K562 (cell line): ENCODE data around the gene ARHGAP15. TPM values are rescaled to one million over a fixed set of nuclear protein-coding genes. Genes with fewer than 3 reads are reported as not detected.

Experiments
- ATAC-seq: fragments of 200-7000 bp; cut with Tn5 transposase; 3 replicates; pipeline ENCODE4 v1.9.1; 2020; ENCODE audit warnings: moderate library complexity
- BruUV-seq: library from RNA; stranded (reverse); fragments of 400-500 nt; replicated peaks from 2 replicates; lab custom pipeline; 2021; lab: Mats Ljungman, UMichigan
- CTCF ChIA-PET: fragments of 300-600 bp; formaldehyde crosslinking; extraction: SDS; loops from one replicate; lab custom pipeline; 2021; ENCODE audit warnings: low intra/inter-chr PET ratio; lab: Yijun Ruan, JAX
- POLR2A ChIA-PET: fragments of 300-600, 350-650 bp; sonication (Branson Sonifier 250); formaldehyde crosslinking; extraction: SDS; loops from one replicate; lab custom pipeline; 2021; ENCODE audit warnings: antibody characterized with exemption, inconsistent platforms; lab: Yijun Ruan, JAX
- DNase-seq, 4 experiments: peaks; one replicate each; pipeline versions ENCODE4 v3.0.0 to v3.0.0-alpha.2; 2011 to 2018; ENCODE audit warnings: low spot score in 3 of 4, mixed read lengths in 3 of 4; ENCODE audit errors: extremely low read depth in 1 of 4
- FAIRE-seq: peaks from 2 replicates; lab custom pipeline; 2011; peaks lifted over from hg19 to GRCh38; lab: Jason Lieb, UNC
- H2AFZ ChIP-seq: 2 replicates; pipeline ENCODE4 v1.6.0; 2011; ENCODE audit warnings: low read depth, low read length, control low read depth, inconsistent platforms
- H3K27ac ChIP-seq: fragments of 200-600 bp; 3 replicates; pipeline ENCODE4 v1.8.0; 2011; ENCODE audit warnings: low read depth, mild to moderate bottlenecking, control low read depth, inconsistent platforms, low read length, moderate library complexity, mixed read lengths; ENCODE audit errors: extremely low read depth
- H3K27me3 ChIP-seq, 2 experiments: fragments of 300-600 bp in 1 of 2; 2 replicates in 1 of 2; 3 replicates in 1 of 2; pipeline versions ENCODE4 v1.6.0 to v1.8.0; 2011; ENCODE audit warnings: inconsistent platforms in 2 of 2, low read length in 2 of 2, mild to moderate bottlenecking in 1 of 2, mixed read lengths in 1 of 2, moderate library complexity in 1 of 2; ENCODE audit not compliant: control insufficient read depth in 2 of 2, insufficient read depth in 2 of 2
- H3K36me3 ChIP-seq: fragments of 300-600 bp; 3 replicates; pipeline ENCODE4 v1.8.0; 2011; ENCODE audit warnings: mild to moderate bottlenecking, low read length, inconsistent platforms; ENCODE audit not compliant: control insufficient read depth, insufficient read depth
- H3K4me1 ChIP-seq, 2 experiments: fragments of 200-600 bp in 1 of 2; replicated peaks in 1 of 2; 2 replicates in 1 of 2; 3 replicates in 1 of 2; pipeline versions ENCODE4 v1.5.1 to v1.8.0; 2011; ENCODE audit warnings: inconsistent platforms in 2 of 2, low read length in 2 of 2, mild to moderate bottlenecking in 1 of 2, mixed read lengths in 1 of 2, moderate library complexity in 1 of 2; ENCODE audit not compliant: control insufficient read depth in 2 of 2, insufficient read depth in 2 of 2
- H3K4me2 ChIP-seq: 2 replicates; pipeline ENCODE4 v1.6.1; 2011; ENCODE audit warnings: low read length, control low read depth, inconsistent platforms, mixed read lengths; ENCODE audit not compliant: insufficient read depth
- H3K4me3 ChIP-seq: fragments of 200-600 bp; sonication (generic), shearing (Covaris generic); 2 replicates; pipeline ENCODE4 v1.5.1; 2016; ENCODE audit warnings: control low read depth, inconsistent platforms
- H3K79me2 ChIP-seq: fragments of 200-600 bp; 3 replicates; pipeline ENCODE4 v1.8.0; 2011; ENCODE audit warnings: low read length, inconsistent platforms; ENCODE audit not compliant: control insufficient read depth, insufficient read depth
- H3K9ac ChIP-seq, 2 experiments: 2 replicates each; pipeline versions ENCODE4 v1.6.0 to v1.6.1; 2011; ENCODE audit warnings: low read depth in 2 of 2, low read length in 2 of 2, control low read depth in 1 of 2, inconsistent platforms in 1 of 2, mild to moderate bottlenecking in 1 of 2, mixed read lengths in 1 of 2; ENCODE audit not compliant: insufficient read depth in 1 of 2
- H3K9me1 ChIP-seq: one replicate; pipeline ENCODE4 v1.6.0; 2011; ENCODE audit warnings: inconsistent platforms, mild to moderate bottlenecking, low read length, moderate library complexity; ENCODE audit not compliant: control insufficient read depth, insufficient read depth
- H3K9me3 ChIP-seq: replicated peaks from 2 replicates; pipeline ENCODE4 v1.5.1; 2011; ENCODE audit warnings: low read depth, low read length, inconsistent platforms; ENCODE audit not compliant: control insufficient read depth, insufficient read depth
- H4K20me1 ChIP-seq: replicated peaks from 2 replicates; pipeline ENCODE4 v1.6.1; 2011; ENCODE audit warnings: low read length, inconsistent platforms, mixed read lengths; ENCODE audit not compliant: control insufficient read depth, insufficient read depth
- ZNF695 ChIP-seq: fragments of 450-650 bp; formaldehyde crosslinking; IDR thresholded peaks from 2 replicates; pipeline ENCODE4 v1.4.0; 2020; ENCODE audit warnings: mild to moderate bottlenecking, moderate library complexity
- WGBS: fragments of 100-300 bp; shearing (Covaris generic); methylation state at CpG from one replicate; pipeline ENCODE4 v1.1.6; 2016; ENCODE audit warnings: low coverage, mixed read lengths; ENCODE audit not compliant: insufficient coverage; ENCODE audit errors: missing lambda C conversion rate; 5-methylcytosine and 5-hydroxymethylcytosine counted together
- in situ Hi-C: fragments of 300-500 bp; cut with MboI; formaldehyde crosslinking; loops from 4 replicates; pipeline ENCODE4 v1.15.0; 2018; ENCODE audit warnings: inconsistent platforms, mixed read lengths
- intact Hi-C: fragments of 100-400 bp; cut with micrococcal nuclease; formaldehyde crosslinking; loops from 2 replicates; pipeline ENCODE4 v1.14.2; 2022
- polyA plus RNA-seq, 8 experiments: library from polyadenylated mRNA; depleted of rRNA in 4 of 8; stranded (reverse) in 5 of 8; unstranded in 3 of 8; fragments of >200 nt; fragmentation: Nextera tagmentation in 2 of 8; fragmentation: Illumina TruSeq in 1 of 8; extraction: Ambion mirVana in 2 of 8; extraction: Trizol in 1 of 8; gene quantifications; 2 replicates each; pipeline versions ENCODE4 v1.2.1 to v1.2.3, GENCODE V29; 2011 to 2014; ENCODE audit warnings: inconsistent platforms in 1 of 8, missing spikeins in 1 of 8
- total RNA-seq, 7 experiments: library from RNA; depleted of rRNA in 6 of 7; stranded (reverse); fragments of >200 nt in 6 of 7; fragmentation: Illumina TruSeq in 2 of 7; extraction: Trizol in 2 of 7; gene quantifications; 2 replicates each; pipeline versions ENCODE4 v1.2.1 to v1.2.3, GENCODE V29; 2011 to 2021; ENCODE audit warnings: low replicate concordance in 1 of 7
- TF ChIP-seq, protein P1 (sequence below): fragments of 450-650 bp; IDR thresholded peaks from 2 replicates; pipeline ENCODE4 v1.6.1; 2016; ENCODE audit warnings: mild to moderate bottlenecking, moderate library complexity
- TF ChIP-seq, protein P2 (sequence below): fragments of 450-650 bp; formaldehyde crosslinking; IDR thresholded peaks from 2 replicates; pipeline ENCODE4 v1.4.0; 2022; ENCODE audit warnings: missing genetic modification characterization

ARHGAP15 gene
- total and polyA plus RNA-seq, 9 of the 15 experiments (the other 6 are each of a cell fraction or from before 2014, with no cell fraction given): 1.5 to 17.9 (median 7.9) TPM

DNA sequence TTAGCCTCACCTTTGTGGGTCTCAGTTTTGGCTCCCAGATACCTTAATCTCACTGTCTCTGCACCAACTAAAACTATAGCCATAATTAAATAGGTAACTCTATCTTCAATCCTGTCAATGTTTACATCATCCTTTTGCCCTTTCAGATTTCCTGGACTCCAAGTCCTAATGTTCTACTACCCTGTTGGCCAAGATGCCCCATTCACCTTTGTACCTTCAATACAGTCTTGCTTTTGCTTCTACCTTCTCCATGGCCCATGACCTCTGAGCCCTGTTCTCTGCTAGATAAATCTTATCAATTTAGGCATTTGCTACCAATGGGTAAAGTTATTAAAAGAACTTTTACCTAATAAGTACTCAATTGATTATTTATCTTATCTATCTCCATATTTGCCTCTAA lies 635.5 kb downstream of the ARHGAP15 start:
- intact Hi-C loops: no loop called here
- no peak for DNase-seq
- no peaks in the 10 kb centered on the region for H3K4me1 ChIP-seq
- in situ Hi-C loops: no loop called here
- no peak for TF ChIP-seq ZNF695 (CRISPR knock-in tag)
- TF ChIP-seq, all 486 proteins: peak for 0
- Histone ChIP-seq H4K20me1 (no peaks in the 10 kb centered on the region), H3K4me3 (no peak overlapping the region), H3K27me3 (no peaks in the 10 kb centered on the region), H3K9me3 (no peaks in the 10 kb centered on the region), H3K9me1 (no peaks in the 10 kb centered on the region), H2AFZ (no peak overlapping the region), H3K36me3 (no peaks in the 10 kb centered on the region), H3K79me2 (no peaks in the 10 kb centered on the region), H3K4me2 (no peak overlapping the region), H3K27ac (no peak overlapping the region), H3K9ac (no peak overlapping the region)
- FAIRE-seq: no peak
- ChIA-PET POLR2A (no interaction called here), CTCF (no interaction called here)
- ATAC-seq: no peak
- BruUV-seq: no TSS peak

DNA sequence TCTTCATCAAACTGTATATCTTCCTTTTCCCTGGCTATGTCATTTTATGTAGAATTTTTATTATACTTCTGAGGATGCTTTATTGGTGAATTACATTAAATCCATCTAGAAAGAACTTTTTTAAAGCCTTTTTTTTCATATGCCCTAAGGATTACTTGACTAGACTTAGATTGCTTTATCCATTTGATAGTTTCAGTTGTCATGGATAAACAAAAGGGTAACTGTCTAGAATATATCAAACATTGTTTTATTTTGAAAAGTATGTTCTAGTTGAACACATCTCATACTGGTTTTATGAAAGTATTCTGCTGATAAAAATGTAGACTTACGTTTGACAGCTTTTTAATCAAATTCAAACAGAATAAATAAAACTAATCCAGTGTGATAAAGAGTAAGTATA lies 639.8 kb downstream of the ARHGAP15 start:
- 0 out of 5 replicates have a peak, but pooled peaks cover 0 to 3% of the 10 kb centered on the region in 2 experiments for H3K27me3 ChIP-seq
- ATAC-seq (no peak), DNase-seq (no peak), FAIRE-seq (no peak)
- 25% methylated on average over 1 of the region's 1 CpG for WGBS
- no peaks in the 10 kb centered on the region for H3K4me1 ChIP-seq
- no peak overlapping the region for H3K27ac ChIP-seq
- H4K20me1 ChIP-seq: no peaks in the 10 kb centered on the region
- H3K9ac ChIP-seq: no peak overlapping the region
- no peak overlapping the region for H3K4me3 ChIP-seq
- no peaks in the 10 kb centered on the region for H3K9me3 ChIP-seq
- no peak overlapping the region for H3K4me2 ChIP-seq
- H3K9me1 ChIP-seq: no peaks in the 10 kb centered on the region
- intact Hi-C loops: no loop called here
- H2AFZ ChIP-seq: peak overlapping the region; percentile 26; the same call in 1 of the 2 replicates
- no peaks in the 10 kb centered on the region for H3K36me3 ChIP-seq
- in situ Hi-C loops: no loop called here
- H3K79me2 ChIP-seq: no peaks in the 10 kb centered on the region
- BruUV-seq: no TSS peak
- POLR2A ChIA-PET: no interaction called here
- CTCF ChIA-PET: no interaction called here
- TF ChIP-seq, protein P1, sequence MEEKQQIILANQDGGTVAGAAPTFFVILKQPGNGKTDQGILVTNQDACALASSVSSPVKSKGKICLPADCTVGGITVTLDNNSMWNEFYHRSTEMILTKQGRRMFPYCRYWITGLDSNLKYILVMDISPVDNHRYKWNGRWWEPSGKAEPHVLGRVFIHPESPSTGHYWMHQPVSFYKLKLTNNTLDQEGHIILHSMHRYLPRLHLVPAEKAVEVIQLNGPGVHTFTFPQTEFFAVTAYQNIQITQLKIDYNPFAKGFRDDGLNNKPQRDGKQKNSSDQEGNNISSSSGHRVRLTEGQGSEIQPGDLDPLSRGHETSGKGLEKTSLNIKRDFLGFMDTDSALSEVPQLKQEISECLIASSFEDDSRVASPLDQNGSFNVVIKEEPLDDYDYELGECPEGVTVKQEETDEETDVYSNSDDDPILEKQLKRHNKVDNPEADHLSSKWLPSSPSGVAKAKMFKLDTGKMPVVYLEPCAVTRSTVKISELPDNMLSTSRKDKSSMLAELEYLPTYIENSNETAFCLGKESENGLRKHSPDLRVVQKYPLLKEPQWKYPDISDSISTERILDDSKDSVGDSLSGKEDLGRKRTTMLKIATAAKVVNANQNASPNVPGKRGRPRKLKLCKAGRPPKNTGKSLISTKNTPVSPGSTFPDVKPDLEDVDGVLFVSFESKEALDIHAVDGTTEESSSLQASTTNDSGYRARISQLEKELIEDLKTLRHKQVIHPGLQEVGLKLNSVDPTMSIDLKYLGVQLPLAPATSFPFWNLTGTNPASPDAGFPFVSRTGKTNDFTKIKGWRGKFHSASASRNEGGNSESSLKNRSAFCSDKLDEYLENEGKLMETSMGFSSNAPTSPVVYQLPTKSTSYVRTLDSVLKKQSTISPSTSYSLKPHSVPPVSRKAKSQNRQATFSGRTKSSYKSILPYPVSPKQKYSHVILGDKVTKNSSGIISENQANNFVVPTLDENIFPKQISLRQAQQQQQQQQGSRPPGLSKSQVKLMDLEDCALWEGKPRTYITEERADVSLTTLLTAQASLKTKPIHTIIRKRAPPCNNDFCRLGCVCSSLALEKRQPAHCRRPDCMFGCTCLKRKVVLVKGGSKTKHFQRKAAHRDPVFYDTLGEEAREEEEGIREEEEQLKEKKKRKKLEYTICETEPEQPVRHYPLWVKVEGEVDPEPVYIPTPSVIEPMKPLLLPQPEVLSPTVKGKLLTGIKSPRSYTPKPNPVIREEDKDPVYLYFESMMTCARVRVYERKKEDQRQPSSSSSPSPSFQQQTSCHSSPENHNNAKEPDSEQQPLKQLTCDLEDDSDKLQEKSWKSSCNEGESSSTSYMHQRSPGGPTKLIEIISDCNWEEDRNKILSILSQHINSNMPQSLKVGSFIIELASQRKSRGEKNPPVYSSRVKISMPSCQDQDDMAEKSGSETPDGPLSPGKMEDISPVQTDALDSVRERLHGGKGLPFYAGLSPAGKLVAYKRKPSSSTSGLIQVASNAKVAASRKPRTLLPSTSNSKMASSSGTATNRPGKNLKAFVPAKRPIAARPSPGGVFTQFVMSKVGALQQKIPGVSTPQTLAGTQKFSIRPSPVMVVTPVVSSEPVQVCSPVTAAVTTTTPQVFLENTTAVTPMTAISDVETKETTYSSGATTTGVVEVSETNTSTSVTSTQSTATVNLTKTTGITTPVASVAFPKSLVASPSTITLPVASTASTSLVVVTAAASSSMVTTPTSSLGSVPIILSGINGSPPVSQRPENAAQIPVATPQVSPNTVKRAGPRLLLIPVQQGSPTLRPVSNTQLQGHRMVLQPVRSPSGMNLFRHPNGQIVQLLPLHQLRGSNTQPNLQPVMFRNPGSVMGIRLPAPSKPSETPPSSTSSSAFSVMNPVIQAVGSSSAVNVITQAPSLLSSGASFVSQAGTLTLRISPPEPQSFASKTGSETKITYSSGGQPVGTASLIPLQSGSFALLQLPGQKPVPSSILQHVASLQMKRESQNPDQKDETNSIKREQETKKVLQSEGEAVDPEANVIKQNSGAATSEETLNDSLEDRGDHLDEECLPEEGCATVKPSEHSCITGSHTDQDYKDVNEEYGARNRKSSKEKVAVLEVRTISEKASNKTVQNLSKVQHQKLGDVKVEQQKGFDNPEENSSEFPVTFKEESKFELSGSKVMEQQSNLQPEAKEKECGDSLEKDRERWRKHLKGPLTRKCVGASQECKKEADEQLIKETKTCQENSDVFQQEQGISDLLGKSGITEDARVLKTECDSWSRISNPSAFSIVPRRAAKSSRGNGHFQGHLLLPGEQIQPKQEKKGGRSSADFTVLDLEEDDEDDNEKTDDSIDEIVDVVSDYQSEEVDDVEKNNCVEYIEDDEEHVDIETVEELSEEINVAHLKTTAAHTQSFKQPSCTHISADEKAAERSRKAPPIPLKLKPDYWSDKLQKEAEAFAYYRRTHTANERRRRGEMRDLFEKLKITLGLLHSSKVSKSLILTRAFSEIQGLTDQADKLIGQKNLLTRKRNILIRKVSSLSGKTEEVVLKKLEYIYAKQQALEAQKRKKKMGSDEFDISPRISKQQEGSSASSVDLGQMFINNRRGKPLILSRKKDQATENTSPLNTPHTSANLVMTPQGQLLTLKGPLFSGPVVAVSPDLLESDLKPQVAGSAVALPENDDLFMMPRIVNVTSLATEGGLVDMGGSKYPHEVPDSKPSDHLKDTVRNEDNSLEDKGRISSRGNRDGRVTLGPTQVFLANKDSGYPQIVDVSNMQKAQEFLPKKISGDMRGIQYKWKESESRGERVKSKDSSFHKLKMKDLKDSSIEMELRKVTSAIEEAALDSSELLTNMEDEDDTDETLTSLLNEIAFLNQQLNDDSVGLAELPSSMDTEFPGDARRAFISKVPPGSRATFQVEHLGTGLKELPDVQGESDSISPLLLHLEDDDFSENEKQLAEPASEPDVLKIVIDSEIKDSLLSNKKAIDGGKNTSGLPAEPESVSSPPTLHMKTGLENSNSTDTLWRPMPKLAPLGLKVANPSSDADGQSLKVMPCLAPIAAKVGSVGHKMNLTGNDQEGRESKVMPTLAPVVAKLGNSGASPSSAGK: no peak
- TF ChIP-seq, protein P2, sequence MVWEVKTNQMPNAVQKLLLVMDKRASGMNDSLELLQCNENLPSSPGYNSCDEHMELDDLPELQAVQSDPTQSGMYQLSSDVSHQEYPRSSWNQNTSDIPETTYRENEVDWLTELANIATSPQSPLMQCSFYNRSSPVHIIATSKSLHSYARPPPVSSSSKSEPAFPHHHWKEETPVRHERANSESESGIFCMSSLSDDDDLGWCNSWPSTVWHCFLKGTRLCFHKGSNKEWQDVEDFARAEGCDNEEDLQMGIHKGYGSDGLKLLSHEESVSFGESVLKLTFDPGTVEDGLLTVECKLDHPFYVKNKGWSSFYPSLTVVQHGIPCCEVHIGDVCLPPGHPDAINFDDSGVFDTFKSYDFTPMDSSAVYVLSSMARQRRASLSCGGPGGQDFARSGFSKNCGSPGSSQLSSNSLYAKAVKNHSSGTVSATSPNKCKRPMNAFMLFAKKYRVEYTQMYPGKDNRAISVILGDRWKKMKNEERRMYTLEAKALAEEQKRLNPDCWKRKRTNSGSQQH (CRISPR knock-in tag): no peak
